Measurements from ENCODE around the gene TMBIM1. TPM values are rescaled to one million over a fixed set of nuclear protein-coding genes. Genes with fewer than 3 reads are reported as not detected.

The TMBIM1 gene
- total RNA-seq, 1 experiment from 2014 or later = 91.0 TPM

- H3K9me2 ChIP-seq (ENCODE audit: insufficient read depth) = no peaks in the 10 kb centered on the region
- H3K4me2 ChIP-seq (ENCODE audit: low read length) = no peak overlapping the region
- peaks cover 7 to 18% of the 10 kb centered on the region in 2 experiments for H3K4me1 ChIP-seq (ENCODE audit: control insufficient read depth in 1 of 2, insufficient read depth in 2 of 2, low read length in 2 of 2)
- no TSS peak for BruUV-seq (replicated peaks)
- DNase-seq (ENCODE audit: low read depth, low spot score) = no peak
- H4K20me1 ChIP-seq (ENCODE audit: insufficient read depth) = no peaks in the 10 kb centered on the region
- no peaks in the 10 kb centered on the region for H3K79me2 ChIP-seq (ENCODE audit: insufficient read depth, low read length)
- CTCF ChIA-PET = no interaction called here
- intact Hi-C loops (cut with micrococcal nuclease) = no loop called here
- RAD21 ChIA-PET (ENCODE audit: low non-redundant PET in 1 of 2, low total read pairs in 2 of 2, uncharacterized antibody in 2 of 2, unreplicated experiment in 2 of 2) = no interaction called here
- no peaks in the 10 kb centered on the region for H3K9me3 ChIP-seq (ENCODE audit: control insufficient read depth in 1 of 2, insufficient read depth in 1 of 2, low read depth in 1 of 2, low read length in 2 of 2)
- H3K9ac ChIP-seq (ENCODE audit: low read length) = no peak overlapping the region
- no peak overlapping the region for H3K4me3 ChIP-seq (replicated peaks in 1 of 2; ENCODE audit: low read depth in 1 of 2, low read length in 2 of 2)
- ATAC-seq = no peak
- no peak overlapping the region for H2AFZ ChIP-seq (ENCODE audit: low read depth, low read length, poor library complexity, severe bottlenecking)
- no peaks in the 10 kb centered on the region for H3K36me3 ChIP-seq (ENCODE audit: control insufficient read depth in 1 of 2, insufficient read depth in 2 of 2, low read length in 2 of 2)
- TF ChIP-seq TCF7L2 (IDR thresholded peaks at IDR 0.05; ENCODE audit: borderline replicate concordance, extremely low read depth, insufficient read depth, insufficient read length) (no peak), ATF3 (IDR thresholded peaks at IDR 0.05) (no peak), YY1 (IDR thresholded peaks at IDR 0.05; ENCODE audit: extremely low read depth, insufficient replicate concordance, low read depth, low read length) (no peak), SP1 (IDR thresholded peaks at IDR 0.05; ENCODE audit: low read depth) (no peak), ELF1 (IDR thresholded peaks at IDR 0.05; ENCODE audit: borderline replicate concordance, low read depth) (no peak), POLR2AphosphoS5 (IDR thresholded peaks at IDR 0.05; ENCODE audit: low read depth, low read length) (no peak), ZNF274 (IDR thresholded peaks at IDR 0.05; ENCODE audit: low read depth, low read length) (no peak), ZFX (IDR thresholded peaks at IDR 0.05) (no peak), SRF (IDR thresholded peaks at IDR 0.05; ENCODE audit: low read depth) (no peak), SIN3A (IDR thresholded peaks at IDR 0.05; ENCODE audit: low read depth) (no peak), EZH2 (IDR thresholded peaks at IDR 0.05) (no peak), ZBTB33 (IDR thresholded peaks at IDR 0.05; ENCODE audit: extremely low read depth, insufficient replicate concordance, low read length) (no peak), JUND (IDR thresholded peaks at IDR 0.05) (no peak), FOSL1 (IDR thresholded peaks at IDR 0.05; ENCODE audit: low read depth) (no peak)
- no peak overlapping the region for H3K27ac ChIP-seq (ENCODE audit: low read depth, low read length)
- POLR2A ChIA-PET = no interaction called here
- H3K27me3 ChIP-seq (ENCODE audit: insufficient read depth, low read length) = no peaks in the 10 kb centered on the region
Observed at GRCh38 chr2:218317835-218318234, 25.5 kb upstream of the TMBIM1 start.
